Testis (tissue), 3 donors: Measurements from ENCODE around the gene ATP5PD. TPM values are rescaled to one million over a fixed set of nuclear protein-coding genes. Genes with fewer than 3 reads are reported as not detected.
"Not testable (repeated sequence)": the region's sequence is repeated elsewhere in the genome, so short reads cannot be mapped to it uniquely, and the experiment has no call there.

Source experiments
- DNase-seq: peaks from one replicate; pipeline ENCODE4 v3.0.0-alpha.2; 2019
- H3K27ac ChIP-seq, 2 donors: fragments of 200-600 bp; sonication (generic); one replicate each; pipeline ENCODE4 v1.5.1; 2019
- H3K27me3 ChIP-seq: fragments of 200-600 bp; sonication (generic); one replicate; pipeline ENCODE4 v1.5.1; 2019
- H3K36me3 ChIP-seq: fragments of 200-600 bp; sonication (generic); one replicate; pipeline ENCODE4 v1.5.1; 2017; ENCODE audit warnings: low read depth; ENCODE audit errors: missing control alignments
- H3K4me1 ChIP-seq: fragments of 200-600 bp; sonication (generic); one replicate; pipeline ENCODE4 v1.5.1; 2019
- H3K4me3 ChIP-seq, 2 donors: fragments of 200-600 bp; sonication (generic); one replicate each; pipeline ENCODE4 v1.5.1; 2017 to 2019
- H3K9me3 ChIP-seq: fragments of 200-600 bp; sonication (generic); one replicate; pipeline ENCODE4 v1.5.1; 2017
- POLR2A ChIP-seq: fragments of 450-650 bp; IDR thresholded peaks from one replicate; pipeline ENCODE4 v1.6.1; 2017; ENCODE audit warnings: antibody characterized with exemption, mild to moderate bottlenecking, moderate library complexity
- WGBS, 2 donors: methylation state at CpG; one replicate each; pipeline ENCODE4 v1.1.5; 2018; 5-methylcytosine and 5-hydroxymethylcytosine counted together
- intact Hi-C: fragments of 100-400 bp; cut with DNase I; formaldehyde crosslinking; loops from one replicate; pipeline ENCODE4 v1.15.1; 2023; ENCODE audit warnings: low total_unique reads
- polyA plus RNA-seq: library from polyadenylated mRNA; stranded (reverse); fragments of 350-450 nt; fragmentation: Illumina TruSeq; extraction: RNeasy Lipid Tissue Mini Kit (QIAGEN cat#74804); gene quantifications from one replicate; pipeline ENCODE4 v1.2.3, GENCODE V29; 2014; ENCODE audit warnings: low read depth, low replicate concordance; ENCODE audit not compliant: insufficient read depth
- total RNA-seq, 2 donors: library from RNA; depleted of rRNA; stranded (reverse); fragments of >200 nt; gene quantifications; one replicate each; pipeline ENCODE4 v1.2.3, GENCODE V29; 2016
- TF ChIP-seq, protein P1 (sequence below), 3 experiments: fragments of 450-650 bp in 2 of 3; fragments of 200-600 bp in 1 of 3; sonication (generic) in 1 of 3; IDR thresholded peaks; one replicate each; pipeline ENCODE4 v1.5.1; 2016 to 2019; ENCODE audit warnings: antibody characterized with exemption in 3 of 3, mild to moderate bottlenecking in 2 of 3, moderate library complexity in 1 of 3

ATP5PD gene
- total and polyA plus RNA-seq, 3 donors from 2014 or later, result 126 to 190 (median 148) TPM

DNA sequence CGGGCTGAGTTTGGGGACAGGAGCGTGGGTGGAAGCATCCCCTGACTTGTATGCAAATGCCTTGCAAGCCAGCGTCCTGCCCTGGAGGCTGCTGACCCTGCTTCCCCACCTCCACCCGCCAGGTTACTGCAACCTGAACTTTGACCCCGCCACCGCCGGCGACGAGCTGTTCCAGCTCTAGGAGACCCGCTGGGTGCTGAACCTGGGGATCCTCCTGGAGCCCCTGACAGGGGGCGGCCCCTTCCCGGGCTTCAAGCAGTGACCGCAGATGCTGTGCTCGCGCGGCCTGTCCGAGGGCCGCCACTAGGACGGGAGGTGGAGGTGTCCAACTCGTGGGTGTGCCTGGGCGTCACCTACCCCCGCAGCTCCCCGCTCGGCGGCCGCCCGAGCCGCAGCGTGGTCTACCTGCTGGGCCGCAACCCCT, 30.3 kb upstream of the ATP5PD start:
- no peak for DNase-seq
- TF ChIP-seq, protein P1, sequence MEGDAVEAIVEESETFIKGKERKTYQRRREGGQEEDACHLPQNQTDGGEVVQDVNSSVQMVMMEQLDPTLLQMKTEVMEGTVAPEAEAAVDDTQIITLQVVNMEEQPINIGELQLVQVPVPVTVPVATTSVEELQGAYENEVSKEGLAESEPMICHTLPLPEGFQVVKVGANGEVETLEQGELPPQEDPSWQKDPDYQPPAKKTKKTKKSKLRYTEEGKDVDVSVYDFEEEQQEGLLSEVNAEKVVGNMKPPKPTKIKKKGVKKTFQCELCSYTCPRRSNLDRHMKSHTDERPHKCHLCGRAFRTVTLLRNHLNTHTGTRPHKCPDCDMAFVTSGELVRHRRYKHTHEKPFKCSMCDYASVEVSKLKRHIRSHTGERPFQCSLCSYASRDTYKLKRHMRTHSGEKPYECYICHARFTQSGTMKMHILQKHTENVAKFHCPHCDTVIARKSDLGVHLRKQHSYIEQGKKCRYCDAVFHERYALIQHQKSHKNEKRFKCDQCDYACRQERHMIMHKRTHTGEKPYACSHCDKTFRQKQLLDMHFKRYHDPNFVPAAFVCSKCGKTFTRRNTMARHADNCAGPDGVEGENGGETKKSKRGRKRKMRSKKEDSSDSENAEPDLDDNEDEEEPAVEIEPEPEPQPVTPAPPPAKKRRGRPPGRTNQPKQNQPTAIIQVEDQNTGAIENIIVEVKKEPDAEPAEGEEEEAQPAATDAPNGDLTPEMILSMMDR (IDR thresholded peaks at IDR 0.05), result no peak
- no peak for TF ChIP-seq POLR2A

DNA sequence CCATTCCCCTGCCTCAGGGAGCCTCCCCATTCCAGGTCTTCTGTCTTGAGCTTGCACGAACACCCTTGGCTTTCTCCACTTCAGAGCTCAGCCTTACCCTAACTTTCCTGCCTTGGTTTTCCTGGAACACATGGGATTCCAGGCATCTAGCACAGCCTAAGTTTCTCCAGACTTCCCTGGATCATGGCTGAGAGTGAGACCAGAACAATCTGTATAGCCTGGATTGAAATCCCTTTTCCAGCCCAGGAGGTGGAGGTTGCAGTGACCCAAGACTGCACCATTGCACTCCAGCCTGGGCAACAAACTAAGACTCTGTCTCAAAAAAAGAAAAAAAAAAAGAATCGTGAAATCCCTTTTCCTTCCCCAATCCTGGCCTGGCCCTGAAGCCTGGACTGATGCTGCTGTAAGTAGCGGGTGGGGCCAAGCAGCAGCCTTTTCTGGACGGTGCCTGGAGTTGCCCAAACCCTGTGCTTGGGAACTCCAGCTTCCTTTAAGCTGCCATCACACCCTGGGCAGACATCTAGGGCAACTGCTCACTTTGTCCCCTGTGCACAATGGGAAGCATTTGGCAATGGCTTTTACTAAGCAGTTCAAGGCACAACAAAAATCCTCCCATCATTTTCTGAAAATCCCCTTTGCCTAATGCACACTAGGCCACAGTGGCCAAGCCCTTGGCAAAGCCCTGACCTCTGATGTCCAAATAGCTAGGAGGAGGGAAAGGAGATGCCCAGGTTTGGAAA, 29.0 kb upstream of the ATP5PD start:
- no peak for TF ChIP-seq POLR2A
- TF ChIP-seq, protein P1 (IDR thresholded peaks at IDR 0.05), result no peak
- H3K9me3 ChIP-seq, result no peaks in the 10 kb centered on the region
- H3K27ac ChIP-seq, result no peak overlapping the region
- H3K27me3 ChIP-seq, result no peaks in the 10 kb centered on the region
- no peak overlapping the region for H3K4me3 ChIP-seq
- 41 to 67% methylated on average over 4 of the region's 4 CpGs for WGBS, 2 donors
- DNase-seq, result no peak
- intact Hi-C loops, result no loop called here
- H3K36me3 ChIP-seq, result no peaks in the 10 kb centered on the region
- peaks cover 21% of the 10 kb centered on the region for H3K4me1 ChIP-seq

More for the DNA sequence above, 30.3 kb upstream of the ATP5PD start:
- H3K4me3 ChIP-seq, result peak overlapping the region; percentile 36 to 59
- peaks cover 21% of the 10 kb centered on the region for H3K4me1 ChIP-seq
- no peaks in the 10 kb centered on the region for H3K36me3 ChIP-seq
- H3K27ac ChIP-seq, result peak overlapping the region; percentile 21 to 50
- 32 to 71% methylated on average over 3 to 30 of the region's 30 CpGs for WGBS, 2 donors
- intact Hi-C loops, result no loop called here
- H3K27me3 ChIP-seq, result no peaks in the 10 kb centered on the region
- no peaks in the 10 kb centered on the region for H3K9me3 ChIP-seq

DNA sequence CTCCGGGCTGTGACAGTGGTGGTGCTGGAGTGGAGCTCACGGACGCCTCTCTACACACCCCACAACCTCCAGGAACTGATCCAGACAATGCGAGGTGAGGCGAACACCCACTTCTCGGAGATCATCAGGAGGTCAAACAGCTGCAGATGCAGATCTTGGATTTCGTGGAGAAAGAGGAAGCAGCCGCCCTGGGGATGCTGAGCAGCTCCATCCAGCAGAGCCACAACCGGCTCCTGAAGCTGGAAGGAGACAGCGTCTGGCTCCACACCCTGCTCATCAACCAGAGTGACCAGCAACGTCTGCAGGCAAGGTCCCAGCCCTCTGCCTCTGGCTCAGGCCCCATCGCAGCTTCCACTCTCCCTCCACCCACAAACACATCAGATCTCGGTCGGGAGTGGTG, 27.8 kb upstream of the ATP5PD start:
- Histone ChIP-seq H3K27ac (no peak overlapping the region), H3K4me3 (no peak overlapping the region), H3K27me3 (no peaks in the 10 kb centered on the region), H3K36me3 (no peaks in the 10 kb centered on the region), H3K9me3 (no peaks in the 10 kb centered on the region), H3K4me1 (peaks cover 19% of the 10 kb centered on the region)
- TF ChIP-seq, protein P1 (IDR thresholded peaks at IDR 0.05), result no peak
- TF ChIP-seq POLR2A, result no peak
- DNase-seq, result no peak
- WGBS, 2 donors, result 88 to 93% methylated on average over 3 to 14 of the region's 14 CpGs
- intact Hi-C loops, result no loop called here

DNA sequence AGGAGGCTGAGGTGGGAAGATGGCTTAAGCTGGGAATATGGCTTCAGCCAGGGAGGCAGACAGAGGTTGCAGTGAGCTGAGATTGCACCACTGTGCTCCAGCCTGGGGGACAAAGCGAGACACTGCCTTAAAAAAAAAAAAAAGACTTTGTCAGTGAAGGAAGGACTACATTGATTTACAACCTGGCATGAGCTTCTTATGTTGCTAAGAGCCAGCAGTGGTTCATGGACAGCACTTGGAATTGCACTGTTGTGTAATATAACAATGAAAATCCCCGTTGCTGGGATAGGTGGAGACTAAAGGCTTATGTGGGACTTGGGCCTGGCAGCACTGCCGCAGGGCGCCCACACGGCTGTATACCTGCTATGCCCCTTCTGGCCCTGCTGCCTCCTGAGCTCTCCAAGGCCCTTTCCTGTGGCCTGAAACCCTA, 26.9 kb upstream of the ATP5PD start:
- no peak overlapping the region for H3K4me3 ChIP-seq
- DNase-seq, result no peak
- H3K36me3 ChIP-seq, result no peaks in the 10 kb centered on the region
- intact Hi-C loops, result no loop called here
- H3K27ac ChIP-seq, result no peak overlapping the region
- 83 to 85% methylated on average over 5 of the region's 5 CpGs for WGBS, 2 donors
- no peaks in the 10 kb centered on the region for H3K9me3 ChIP-seq
- peaks cover 12% of the 10 kb centered on the region for H3K4me1 ChIP-seq
- H3K27me3 ChIP-seq, result no peaks in the 10 kb centered on the region
- TF ChIP-seq, protein P1 (IDR thresholded peaks at IDR 0.05), result no peak
- TF ChIP-seq POLR2A, result no peak

DNA sequence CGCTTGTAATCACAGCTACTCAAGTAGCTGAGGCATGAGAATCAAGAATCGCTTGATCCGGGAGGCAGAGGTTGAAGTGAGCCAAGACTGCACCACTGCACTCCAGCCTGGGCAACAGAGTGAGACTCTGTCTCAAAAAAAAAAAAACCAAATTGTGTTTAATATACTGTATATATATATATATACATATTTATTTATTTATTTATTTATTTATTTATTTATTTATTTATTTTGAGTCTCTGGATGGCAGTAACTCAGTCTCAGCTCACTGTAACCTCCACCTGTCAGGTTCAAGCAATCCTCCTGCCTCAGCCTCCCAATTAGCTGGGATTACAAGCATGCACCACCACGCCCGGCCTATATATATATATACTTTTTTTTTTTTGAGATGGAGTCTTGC, 26.1 kb upstream of the ATP5PD start:
- DNase-seq, H3K9me3 ChIP-seq, H3K36me3 ChIP-seq, H3K4me1 ChIP-seq, intact Hi-C loops, H3K27me3 ChIP-seq, H3K4me3 ChIP-seq, H3K27ac ChIP-seq: not testable (repeated sequence)
- 96 to 98% methylated on average over 5 of the region's 5 CpGs for WGBS, 2 donors

DNA sequence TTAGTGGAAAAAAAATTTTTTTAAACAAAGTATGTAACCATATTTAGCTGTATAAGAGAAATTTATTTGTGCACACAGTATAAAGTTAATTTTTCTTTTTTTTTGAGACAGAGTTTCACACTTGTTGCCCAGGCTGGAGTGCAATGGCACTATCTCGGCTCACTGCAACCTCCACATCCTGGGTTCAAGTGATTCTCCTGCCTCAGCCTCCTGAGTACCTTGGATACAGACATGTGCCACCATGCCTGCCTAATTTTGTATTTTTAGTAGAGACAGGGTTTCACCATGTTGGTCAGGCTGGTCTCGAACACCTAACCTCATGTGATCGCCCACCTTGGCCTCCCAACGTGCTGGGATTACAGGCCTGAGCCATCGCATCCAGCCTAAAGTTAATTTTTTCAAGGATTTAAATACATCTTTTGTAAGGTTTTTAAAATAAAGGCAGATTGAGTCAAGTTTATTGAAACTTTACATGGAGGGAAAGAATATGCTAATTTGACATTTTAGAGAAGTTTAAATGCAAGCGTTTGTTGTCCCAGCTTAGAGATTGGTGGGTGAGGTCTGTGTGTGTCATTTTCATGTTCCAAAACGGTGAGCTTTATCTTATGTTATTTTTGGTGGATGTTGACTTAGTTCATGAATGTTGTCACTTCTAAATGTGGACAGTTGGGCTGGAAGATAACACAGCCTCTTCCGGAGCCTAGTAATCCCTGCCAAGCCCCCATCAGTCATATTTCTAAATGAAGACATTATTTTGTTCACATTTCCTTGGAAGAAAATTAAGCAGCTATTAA, 24.9 kb upstream of the ATP5PD start:
- H3K4me3 ChIP-seq, H3K27ac ChIP-seq, H3K4me1 ChIP-seq, H3K36me3 ChIP-seq, H3K9me3 ChIP-seq, DNase-seq, intact Hi-C loops, H3K27me3 ChIP-seq: not testable (repeated sequence)
- 83 to 85% methylated on average over 8 of the region's 8 CpGs for WGBS, 2 donors
